ENCODE results near the gene LRRC15. TPM values are rescaled to one million over a fixed set of nuclear protein-coding genes. Genes with fewer than 3 reads are reported as not detected.

The LRRC15 gene
- total and polyA plus RNA-seq, 2 experiments from 2014 or later, result 16.4 to 21.2 TPM

DNA sequence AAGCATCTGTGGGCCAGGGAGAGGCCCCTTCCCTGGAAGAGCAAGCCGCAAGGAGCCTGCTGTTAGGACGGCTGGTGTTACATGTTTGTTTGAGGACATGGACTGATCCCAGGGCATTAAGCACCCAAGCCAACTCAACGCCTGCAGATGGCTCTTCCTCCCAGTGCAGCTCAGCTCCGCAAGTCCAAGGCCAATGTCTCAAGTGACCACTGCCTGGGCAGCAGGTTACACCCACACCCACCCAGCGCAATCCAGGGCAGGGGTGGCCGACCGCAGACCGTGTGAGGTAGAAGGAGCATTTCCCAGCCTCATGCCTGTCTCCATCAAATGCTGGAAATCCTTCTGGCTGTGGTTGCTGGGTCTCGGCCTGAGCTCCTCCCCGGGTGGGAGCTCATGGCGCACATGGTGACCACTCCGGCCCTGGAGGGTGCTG, 15.0 kb upstream of the LRRC15 start:
- Histone ChIP-seq H3K9ac (no peak overlapping the region), H4K20me1 (ENCODE audit: insufficient read depth) (no peaks in the 10 kb centered on the region), H3K27me3 (replicated peaks; ENCODE audit: insufficient read depth) (peaks cover 4% of the 10 kb centered on the region; the same call in 1 of the 2 replicates), H3K27ac (no peak overlapping the region), H3K4me3 (no peak overlapping the region), H3K9me2 (ENCODE audit: insufficient read depth) (no peaks in the 10 kb centered on the region), H3K4me2 (ENCODE audit: unreplicated experiment) (no peak overlapping the region), H3K36me3 (ENCODE audit: low read depth) (no peaks in the 10 kb centered on the region), H2AFZ (no peak overlapping the region), H3K79me2 (ENCODE audit: insufficient read depth) (no peaks in the 10 kb centered on the region), H3F3A (ENCODE audit: insufficient read depth) (no peaks in the 10 kb centered on the region), H3K4me1 (ENCODE audit: insufficient read depth) (no peaks in the 10 kb centered on the region), H3K9me3 (ENCODE audit: low read depth) (no peaks in the 10 kb centered on the region)
- TF ChIP-seq EZH2phosphoT487 (IDR thresholded peaks at IDR 0.05; ENCODE audit: insufficient read depth, low read depth) (no peak), EZH2 (IDR thresholded peaks at IDR 0.05; ENCODE audit: insufficient read depth, poor library complexity, severe bottlenecking) (no peak)
- DNase-seq, result no peak
- WGBS, 2 experiments (ENCODE audit: low coverage in 1 of 2, low lambda C conversion rate in 2 of 2, missing lambda C conversion rate in 2 of 2), result 83 to 87% methylated on average over 12 of the region's 12 CpGs
- in situ Hi-C loops (cut with MboI), result no loop called here

DNA sequence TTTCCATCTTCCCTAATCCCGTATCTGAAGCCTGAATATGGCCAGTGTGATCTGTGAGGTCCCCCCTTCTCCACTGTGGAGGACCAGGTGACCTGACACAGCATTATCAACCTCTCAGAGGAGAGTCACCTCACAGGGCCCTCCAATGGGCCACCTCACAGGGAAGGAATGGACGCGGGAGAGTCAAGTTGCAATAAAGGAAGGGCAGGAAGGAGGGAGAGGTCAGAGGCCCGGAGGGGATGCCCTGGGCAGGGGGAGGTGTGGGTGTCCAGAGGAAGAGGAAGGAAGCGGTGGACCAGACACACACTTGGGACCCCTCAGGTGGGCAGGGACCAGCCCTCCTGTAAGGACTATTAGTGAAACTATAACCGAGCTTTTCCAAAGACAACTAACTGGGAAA, 14.6 kb upstream of the LRRC15 start:
- Histone ChIP-seq H3K9me2 (ENCODE audit: insufficient read depth) (no peaks in the 10 kb centered on the region), H3K4me1 (ENCODE audit: insufficient read depth) (no peaks in the 10 kb centered on the region), H3F3A (ENCODE audit: insufficient read depth) (no peaks in the 10 kb centered on the region), H3K36me3 (ENCODE audit: low read depth) (no peaks in the 10 kb centered on the region), H3K27me3 (replicated peaks; ENCODE audit: insufficient read depth) (peaks cover 4% of the 10 kb centered on the region; the same call in 1 of the 2 replicates), H3K27ac (no peak overlapping the region), H3K9me3 (ENCODE audit: low read depth) (no peaks in the 10 kb centered on the region), H2AFZ (no peak overlapping the region), H3K79me2 (ENCODE audit: insufficient read depth) (no peaks in the 10 kb centered on the region), H4K20me1 (ENCODE audit: insufficient read depth) (no peaks in the 10 kb centered on the region), H3K4me2 (ENCODE audit: unreplicated experiment) (no peak overlapping the region), H3K9ac (no peak overlapping the region), H3K4me3 (no peak overlapping the region)
- no peak for TF ChIP-seq EZH2 (IDR thresholded peaks at IDR 0.05; ENCODE audit: insufficient read depth, poor library complexity, severe bottlenecking)
- TF ChIP-seq EZH2phosphoT487 (IDR thresholded peaks at IDR 0.05; ENCODE audit: insufficient read depth, low read depth), result no peak
- 77 to 79% methylated on average over 5 to 6 of the region's 6 CpGs for WGBS, 2 experiments (ENCODE audit: low coverage in 1 of 2, low lambda C conversion rate in 2 of 2, missing lambda C conversion rate in 2 of 2)
- no peak for DNase-seq
- in situ Hi-C loops (cut with MboI), result no loop called here

GRCh38 chr3:194383276-194383940, 13.9 kb upstream of the LRRC15 start:
- Histone ChIP-seq H3K79me2 (ENCODE audit: insufficient read depth) (no peaks in the 10 kb centered on the region), H3K4me1 (ENCODE audit: insufficient read depth) (no peaks in the 10 kb centered on the region), H3K4me2 (ENCODE audit: unreplicated experiment) (no peak overlapping the region), H3K27ac (no peak overlapping the region), H2AFZ (no peak overlapping the region), H3K9ac (no peak overlapping the region), H3K9me3 (ENCODE audit: low read depth) (no peaks in the 10 kb centered on the region), H3K36me3 (ENCODE audit: low read depth) (no peaks in the 10 kb centered on the region), H4K20me1 (ENCODE audit: insufficient read depth) (no peaks in the 10 kb centered on the region), H3K9me2 (ENCODE audit: insufficient read depth) (no peaks in the 10 kb centered on the region), H3F3A (ENCODE audit: insufficient read depth) (no peaks in the 10 kb centered on the region), H3K4me3 (no peak overlapping the region), H3K27me3 (replicated peaks; ENCODE audit: insufficient read depth) (peaks cover 4% of the 10 kb centered on the region; the same call in 1 of the 2 replicates)
- no peak for DNase-seq
- in situ Hi-C loops (cut with MboI), result no loop called here
- 87 to 90% methylated on average over 14 of the region's 14 CpGs for WGBS, 2 experiments (ENCODE audit: low coverage in 1 of 2, low lambda C conversion rate in 2 of 2, missing lambda C conversion rate in 2 of 2)
- TF ChIP-seq EZH2phosphoT487 (IDR thresholded peaks at IDR 0.05; ENCODE audit: insufficient read depth, low read depth), result no peak
- no peak for TF ChIP-seq EZH2 (IDR thresholded peaks at IDR 0.05; ENCODE audit: insufficient read depth, poor library complexity, severe bottlenecking)

DNA sequence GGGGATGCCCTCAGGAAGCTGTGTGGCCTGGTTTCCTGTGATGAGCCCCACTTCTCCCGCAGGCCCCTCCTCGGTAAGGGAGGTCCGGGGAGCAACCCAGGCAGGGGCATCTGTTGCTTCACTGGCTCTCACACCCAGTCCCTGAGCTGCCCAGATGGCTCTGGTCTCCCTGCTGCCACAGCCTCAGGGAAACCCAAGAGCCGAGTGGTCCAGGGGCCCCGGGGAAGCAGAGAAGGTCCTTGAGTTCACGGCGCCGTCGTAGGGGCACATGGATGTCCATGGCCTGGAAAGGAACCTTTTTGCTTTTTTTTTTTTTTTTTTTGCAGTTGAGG, 13.3 kb upstream of the LRRC15 start:
- Histone ChIP-seq H4K20me1 (ENCODE audit: insufficient read depth) (no peaks in the 10 kb centered on the region), H3K27ac (no peak overlapping the region), H3K79me2 (ENCODE audit: insufficient read depth) (no peaks in the 10 kb centered on the region), H3K4me2 (ENCODE audit: unreplicated experiment) (no peak overlapping the region), H3K36me3 (ENCODE audit: low read depth) (no peaks in the 10 kb centered on the region), H2AFZ (no peak overlapping the region), H3K4me1 (ENCODE audit: insufficient read depth) (no peaks in the 10 kb centered on the region), H3K27me3 (replicated peaks; ENCODE audit: insufficient read depth) (peaks cover 4% of the 10 kb centered on the region; the same call in 1 of the 2 replicates), H3K9me2 (ENCODE audit: insufficient read depth) (no peaks in the 10 kb centered on the region), H3K9me3 (ENCODE audit: low read depth) (no peaks in the 10 kb centered on the region), H3F3A (ENCODE audit: insufficient read depth) (no peaks in the 10 kb centered on the region), H3K4me3 (no peak overlapping the region), H3K9ac (no peak overlapping the region)
- no peak for DNase-seq
- no peak for TF ChIP-seq EZH2phosphoT487 (IDR thresholded peaks at IDR 0.05; ENCODE audit: insufficient read depth, low read depth)
- no peak for TF ChIP-seq EZH2 (IDR thresholded peaks at IDR 0.05; ENCODE audit: insufficient read depth, poor library complexity, severe bottlenecking)
- 86 to 87% methylated on average over 9 of the region's 9 CpGs for WGBS, 2 experiments (ENCODE audit: low coverage in 1 of 2, low lambda C conversion rate in 2 of 2, missing lambda C conversion rate in 2 of 2)
- in situ Hi-C loops (cut with MboI), result no loop called here

Data from GM23248 (cell line).